Skin epidermis (tissue), 12 donors: ENCODE measurements around the gene CELF5.
"Not testable (repeated sequence)": the region's sequence is repeated elsewhere in the genome, so short reads cannot be mapped to it uniquely, and the experiment has no call there.

Experiments
- H3K27ac ChIP-seq, 21 experiments: fragments of 200-600 bp; sonication (generic) in 11 of 21; one replicate each; pipeline ENCODE4 v1.5.0; 2020; ENCODE audit warnings: mild to moderate bottlenecking in 3 of 21, inconsistent platforms in 2 of 21, moderate library complexity in 2 of 21
- H3K4me3 ChIP-seq, 7 experiments: fragments of 200-600 bp; sonication (generic) in 2 of 7; one replicate each; pipeline ENCODE4 v1.5.0; 2020; ENCODE audit warnings: inconsistent platforms in 2 of 7, mild to moderate bottlenecking in 2 of 7, moderate library complexity in 1 of 7

The CELF5 gene

GRCh38 chr19:3233116-3233515, 8.7 kb downstream of the CELF5 start:
- no peak overlapping the region for H3K4me3 ChIP-seq

GRCh38 chr19:3233831-3234230, 9.4 kb downstream of the CELF5 start:
- Histone ChIP-seq H3K27ac (no peak overlapping the region), H3K4me3 (no peak overlapping the region)

More at GRCh38 chr19:3233116-3233515, 8.7 kb downstream of the CELF5 start:
- H3K27ac ChIP-seq: no peak overlapping the region

DNA sequence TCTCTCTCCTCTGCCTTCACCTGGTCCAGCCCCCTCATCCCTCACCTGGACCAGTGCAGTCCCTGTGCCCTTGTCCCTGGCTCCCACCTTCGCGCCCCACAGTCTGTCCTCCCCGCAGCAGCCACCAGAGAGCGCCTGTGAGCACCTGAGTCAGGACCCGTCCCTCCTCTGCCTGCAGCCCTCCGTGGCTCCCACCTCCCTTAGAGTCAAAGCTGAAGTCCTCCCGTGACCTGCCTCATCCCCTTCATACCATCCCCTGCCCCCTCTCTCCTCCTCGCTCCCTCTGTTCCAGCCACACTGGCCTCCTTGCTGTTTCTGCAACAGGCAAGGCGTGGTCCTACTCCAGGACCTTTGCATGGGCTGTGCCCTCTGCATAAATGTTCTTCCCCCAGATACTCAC, 10.3 kb downstream of the CELF5 start:
- no peak overlapping the region for H3K27ac ChIP-seq
- H3K4me3 ChIP-seq: no peak overlapping the region

GRCh38 chr19:3235604-3236003, 11.1 kb downstream of the CELF5 start:
- H3K27ac ChIP-seq, H3K4me3 ChIP-seq: not testable (repeated sequence)

DNA sequence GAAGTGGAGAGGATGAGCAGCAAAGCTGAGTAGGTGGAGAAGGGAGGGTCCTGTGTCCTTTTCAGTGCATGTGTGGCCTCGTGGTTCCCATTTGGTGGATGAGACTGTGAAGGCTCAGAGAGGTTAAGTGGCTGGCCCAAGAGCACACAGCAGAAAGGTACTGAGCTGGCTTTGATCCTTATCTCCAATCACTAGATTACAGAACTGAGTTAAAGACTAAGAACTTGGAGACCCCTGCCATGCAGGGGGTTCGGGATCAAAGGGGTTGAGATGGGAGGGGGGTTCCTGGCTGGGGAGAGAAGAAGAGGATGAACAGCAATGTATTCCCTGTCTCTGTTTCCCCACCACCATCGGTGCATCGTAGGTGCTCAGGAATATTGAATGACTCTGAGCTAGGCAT, 11.8 kb downstream of the CELF5 start:
- no peak overlapping the region for H3K27ac ChIP-seq
- no peak overlapping the region for H3K4me3 ChIP-seq

DNA sequence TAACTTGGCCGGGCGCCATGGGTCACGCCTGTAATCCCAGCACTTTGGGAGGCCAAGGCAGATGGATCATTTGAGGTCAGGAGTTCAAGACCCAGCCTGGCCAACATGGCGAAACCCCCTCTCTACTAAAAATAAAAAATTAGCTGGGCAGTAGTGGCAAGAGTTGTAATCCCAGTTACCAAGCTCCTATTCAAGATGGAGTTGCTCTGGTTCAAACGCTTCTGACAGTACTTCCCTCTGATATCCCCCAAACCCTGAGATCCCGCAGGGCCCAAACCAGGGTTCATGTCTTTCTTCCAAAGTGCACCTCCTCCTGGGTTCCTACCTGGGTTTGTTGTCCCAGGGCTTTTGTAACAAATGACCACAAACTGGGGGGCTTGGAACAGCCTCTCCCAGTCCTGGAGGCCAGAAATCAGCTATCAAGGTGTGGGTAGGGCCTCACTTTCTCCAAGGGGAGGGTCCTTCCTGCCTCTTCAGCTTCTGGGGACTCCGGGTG, 13.7 kb downstream of the CELF5 start:
- H3K27ac ChIP-seq: no peak overlapping the region
- H3K4me3 ChIP-seq: no peak overlapping the region

DNA sequence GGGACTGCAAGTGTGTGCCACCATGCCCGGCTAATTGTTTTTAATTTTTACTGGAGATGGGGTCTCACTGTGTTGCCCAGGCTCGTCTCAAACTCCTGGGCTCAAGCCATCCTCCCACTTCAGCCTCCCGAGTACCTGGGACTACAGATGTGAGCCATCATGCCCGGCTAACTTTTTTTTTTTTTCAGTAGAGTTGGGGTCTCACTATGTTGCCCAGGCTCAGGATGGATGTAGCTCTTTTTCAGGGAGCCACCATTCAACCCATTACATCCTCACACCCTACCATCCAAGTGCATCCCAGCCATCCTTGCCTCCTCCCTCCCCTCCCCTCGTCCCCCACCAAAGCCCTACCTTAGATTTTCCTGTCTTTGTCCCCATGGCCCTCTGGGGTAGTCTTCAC, 14.9 kb downstream of the CELF5 start:
- Histone ChIP-seq H3K27ac (no peak overlapping the region), H3K4me3 (no peak overlapping the region)

- H3K4me3 ChIP-seq: no peak overlapping the region
- no peak overlapping the region for H3K27ac ChIP-seq
Observed at GRCh38 chr19:3243819-3244700, 19.6 kb downstream of the CELF5 start.

DNA sequence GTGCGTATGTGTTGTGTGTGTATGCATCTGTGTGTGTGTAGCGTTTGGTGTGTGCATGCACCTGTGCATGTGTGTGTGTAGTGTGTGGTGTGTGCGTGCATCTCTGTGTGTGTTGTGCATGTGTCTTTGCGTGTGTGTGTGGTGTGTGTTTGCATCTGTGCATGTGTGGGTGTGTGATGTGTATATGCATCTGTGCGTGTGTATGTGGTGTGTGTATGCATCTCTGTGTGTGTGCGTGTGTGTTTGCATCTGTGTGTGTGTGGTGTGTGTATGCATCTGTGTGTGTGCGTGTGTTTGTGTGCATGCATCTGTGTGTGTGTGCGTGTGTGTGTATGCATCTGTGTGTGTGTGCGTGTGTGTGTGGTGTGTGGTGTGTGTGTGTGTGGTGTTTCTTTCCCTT, 20.6 kb downstream of the CELF5 start:
- no peak overlapping the region for H3K27ac ChIP-seq
- no peak overlapping the region for H3K4me3 ChIP-seq

- Histone ChIP-seq H3K27ac (no peak overlapping the region), H3K4me3 (no peak overlapping the region)
Observed at GRCh38 chr19:3248728-3249326, 24.4 kb downstream of the CELF5 start.

DNA sequence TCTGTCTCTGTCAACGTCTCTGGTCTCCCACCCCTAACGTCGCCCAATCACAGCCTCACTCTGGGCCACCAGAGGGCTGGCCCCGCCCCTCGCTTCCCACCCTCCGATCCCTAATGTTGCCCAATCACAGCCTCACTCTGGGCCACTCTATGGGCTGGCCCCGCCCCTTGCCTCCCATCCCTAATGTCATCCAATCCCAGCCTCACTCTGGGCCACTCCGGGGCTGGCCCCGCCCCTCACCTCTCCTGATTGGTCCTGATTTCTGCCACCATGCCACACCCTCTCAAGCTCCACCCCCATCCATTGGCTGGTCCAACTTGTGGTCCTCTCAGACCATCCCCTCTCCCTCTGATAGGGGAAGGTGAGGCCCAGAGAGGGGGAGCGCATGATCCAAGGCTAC, 24.9 kb downstream of the CELF5 start:
- H3K4me3 ChIP-seq: no peak overlapping the region

DNA sequence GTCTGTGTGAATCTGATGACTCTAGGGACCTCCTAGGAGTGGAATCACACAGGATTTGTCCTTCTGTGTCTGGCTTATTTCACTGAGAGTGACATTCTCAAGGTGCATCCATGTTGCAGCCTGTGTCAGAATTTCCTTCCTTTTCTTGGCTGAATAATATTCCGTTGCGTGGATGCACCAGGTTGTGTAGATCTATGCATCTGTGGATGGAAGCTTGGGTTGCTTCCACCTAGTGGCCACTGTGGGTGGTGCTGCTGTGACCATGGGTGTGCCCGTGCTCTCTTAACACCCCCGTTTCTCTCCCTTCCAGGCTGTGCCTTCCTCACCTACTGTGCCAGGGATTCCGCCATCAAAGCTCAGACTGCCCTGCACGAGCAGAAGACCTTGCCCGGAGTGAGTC, 26.2 kb downstream of the CELF5 start:
- Histone ChIP-seq H3K4me3 (no peak overlapping the region), H3K27ac (no peak overlapping the region)

More for the DNA sequence above, 24.9 kb downstream of the CELF5 start:
- no peak overlapping the region for H3K27ac ChIP-seq

- Histone ChIP-seq H3K4me3 (no peak overlapping the region), H3K27ac (no peak overlapping the region)
Observed at GRCh38 chr19:3251229-3251628, 26.8 kb downstream of the CELF5 start.

DNA sequence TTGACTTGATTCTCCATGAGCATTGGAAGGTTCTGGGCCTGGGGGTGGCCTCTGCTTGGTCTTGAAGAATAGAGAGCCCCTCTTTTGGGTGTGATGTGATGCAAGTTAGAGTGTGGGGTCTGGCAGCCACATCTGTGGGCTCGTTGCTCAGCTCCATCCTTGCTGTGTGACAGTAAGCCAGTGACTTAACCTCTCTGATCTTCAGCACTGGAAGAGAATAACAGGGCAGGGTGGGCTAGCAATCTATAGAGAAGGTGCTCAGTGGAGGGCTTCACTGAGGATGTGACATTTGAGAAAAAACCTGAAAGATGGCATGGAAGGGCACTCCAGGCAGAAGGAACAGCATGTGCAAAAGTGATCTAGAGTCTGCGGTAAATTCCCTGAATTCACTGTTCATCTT, 28.2 kb downstream of the CELF5 start:
- no peak overlapping the region for H3K27ac ChIP-seq
- no peak overlapping the region for H3K4me3 ChIP-seq

GRCh38 chr19:3253270-3253669, 28.8 kb downstream of the CELF5 start:
- no peak overlapping the region for H3K27ac ChIP-seq
- H3K4me3 ChIP-seq: no peak overlapping the region

- H3K27ac ChIP-seq: no peak overlapping the region
Observed at GRCh38 chr19:3254520-3254919, 30.1 kb downstream of the CELF5 start.

GRCh38 chr19:3257071-3257470, 32.6 kb downstream of the CELF5 start:
- Histone ChIP-seq H3K27ac (no peak overlapping the region), H3K4me3 (no peak overlapping the region)

More at GRCh38 chr19:3254520-3254919, 30.1 kb downstream of the CELF5 start:
- no peak overlapping the region for H3K4me3 ChIP-seq

- Histone ChIP-seq H3K4me3 (no peak overlapping the region), H3K27ac (no peak overlapping the region)
Observed at GRCh38 chr19:3262362-3262761, 37.9 kb downstream of the CELF5 start.

GRCh38 chr19:3263866-3264265, 39.4 kb downstream of the CELF5 start:
- H3K27ac ChIP-seq: no peak overlapping the region
- no peak overlapping the region for H3K4me3 ChIP-seq

- Histone ChIP-seq H3K27ac (no peak overlapping the region), H3K4me3 (no peak overlapping the region)
Observed at GRCh38 chr19:3265432-3265831, 41.0 kb downstream of the CELF5 start.

DNA sequence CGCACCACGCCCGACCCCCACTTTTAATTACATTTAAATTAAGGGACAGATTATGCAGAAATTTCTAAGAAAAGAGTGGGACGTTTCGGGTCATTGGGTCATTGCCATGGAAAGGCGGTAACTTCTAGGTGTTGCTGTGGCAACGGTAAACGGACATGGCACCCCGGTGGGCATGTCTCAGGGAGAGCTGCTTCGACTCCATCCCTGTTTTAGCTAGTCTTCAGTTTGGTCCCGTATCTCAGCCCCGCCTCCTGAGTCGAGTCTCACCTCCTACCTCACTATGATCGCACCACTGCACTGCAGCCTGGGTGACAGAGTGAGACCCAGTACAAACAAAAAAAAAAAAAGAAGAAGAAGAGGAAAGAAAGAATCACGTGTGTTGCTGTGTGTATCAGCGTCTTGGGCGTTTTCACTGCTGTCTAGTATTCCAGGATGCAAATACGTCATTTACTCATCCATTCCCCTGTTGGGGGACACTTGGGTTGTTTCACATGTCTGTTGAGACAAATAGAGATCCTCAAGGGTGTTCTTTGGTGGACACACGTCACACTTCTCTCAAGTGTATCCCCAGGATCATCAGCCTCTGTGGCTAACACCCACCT, 41.7 kb downstream of the CELF5 start:
- H3K27ac ChIP-seq: no peak overlapping the region

More for the DNA sequence above, 41.7 kb downstream of the CELF5 start:
- H3K4me3 ChIP-seq: no peak overlapping the region
